Measurements from ENCODE around the gene AGT. TPM values are rescaled to one million over a fixed set of nuclear protein-coding genes. Genes with fewer than 3 reads are reported as not detected.
"Not testable (repeated sequence)": the region's sequence is repeated elsewhere in the genome, so short reads cannot be mapped to it uniquely, and the experiment has no call there.

AGT gene
- total RNA-seq, 4 donors from 2014 or later = 17.3 to 49.6 (median 34.5) TPM

DNA sequence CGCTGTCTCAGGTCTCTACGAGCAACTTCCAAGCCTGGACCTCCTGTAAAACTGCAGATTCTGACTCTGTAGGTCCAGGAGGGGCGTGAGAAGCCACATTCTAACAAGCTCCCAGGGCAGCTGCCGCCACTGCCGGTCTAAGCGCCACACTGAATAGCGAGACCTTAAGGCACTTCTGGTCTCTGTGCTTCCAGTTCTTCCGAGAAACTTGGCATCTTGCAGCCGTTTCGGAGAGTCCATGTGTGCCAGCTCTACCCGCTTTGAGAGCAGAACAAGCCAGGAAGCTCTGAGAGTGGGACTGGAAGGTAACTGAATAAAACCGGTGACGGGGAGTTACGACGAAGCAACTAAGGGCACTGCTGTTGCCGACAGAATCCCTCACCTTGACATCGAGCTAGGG lies 12.5 kb downstream of the AGT start:
- ATAC-seq = no peak
- intact Hi-C loops (cut with DNase I; ENCODE audit: low total_unique reads) = no loop called here

DNA sequence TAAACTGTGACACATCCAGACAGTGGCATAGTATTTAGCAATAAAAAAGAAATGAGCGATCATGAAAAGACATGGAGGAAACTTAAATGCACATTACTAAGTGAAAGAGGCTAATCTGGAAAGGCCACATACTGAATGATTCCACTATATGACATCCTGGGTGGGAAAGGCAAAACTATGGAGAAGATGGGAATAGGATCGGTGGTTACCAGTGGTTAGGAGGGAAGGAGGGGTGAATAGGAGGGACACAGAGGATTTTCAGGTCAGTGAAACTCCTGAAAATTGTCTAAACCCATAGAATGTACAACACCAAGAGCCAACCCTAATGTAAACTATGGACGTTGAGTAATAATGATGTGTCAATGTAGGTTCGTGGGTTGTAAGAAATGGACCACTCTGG lies 13.8 kb downstream of the AGT start:
- intact Hi-C loops (cut with DNase I; ENCODE audit: low total_unique reads) (no loop called here), in situ Hi-C loops (cut with MboI; ENCODE audit: low sequenced_read_pairs in 4 of 4) (no loop called here)
- no peak for TF ChIP-seq POLR2A (IDR thresholded peaks at IDR 0.05)
- TF ChIP-seq, protein P1, sequence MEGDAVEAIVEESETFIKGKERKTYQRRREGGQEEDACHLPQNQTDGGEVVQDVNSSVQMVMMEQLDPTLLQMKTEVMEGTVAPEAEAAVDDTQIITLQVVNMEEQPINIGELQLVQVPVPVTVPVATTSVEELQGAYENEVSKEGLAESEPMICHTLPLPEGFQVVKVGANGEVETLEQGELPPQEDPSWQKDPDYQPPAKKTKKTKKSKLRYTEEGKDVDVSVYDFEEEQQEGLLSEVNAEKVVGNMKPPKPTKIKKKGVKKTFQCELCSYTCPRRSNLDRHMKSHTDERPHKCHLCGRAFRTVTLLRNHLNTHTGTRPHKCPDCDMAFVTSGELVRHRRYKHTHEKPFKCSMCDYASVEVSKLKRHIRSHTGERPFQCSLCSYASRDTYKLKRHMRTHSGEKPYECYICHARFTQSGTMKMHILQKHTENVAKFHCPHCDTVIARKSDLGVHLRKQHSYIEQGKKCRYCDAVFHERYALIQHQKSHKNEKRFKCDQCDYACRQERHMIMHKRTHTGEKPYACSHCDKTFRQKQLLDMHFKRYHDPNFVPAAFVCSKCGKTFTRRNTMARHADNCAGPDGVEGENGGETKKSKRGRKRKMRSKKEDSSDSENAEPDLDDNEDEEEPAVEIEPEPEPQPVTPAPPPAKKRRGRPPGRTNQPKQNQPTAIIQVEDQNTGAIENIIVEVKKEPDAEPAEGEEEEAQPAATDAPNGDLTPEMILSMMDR (IDR thresholded peaks at IDR 0.05 in 4 of 5, conservative IDR thresholded peaks at IDR 0.05 in 1 of 5) = no peak
- H3K9me3 ChIP-seq = no peaks in the 10 kb centered on the region
- peaks cover 0 to 7% of the 10 kb centered on the region in 2 donors for H3K4me1 ChIP-seq
- DNase-seq = no peak
- H3K4me3 ChIP-seq = no peak overlapping the region
- H3K36me3 ChIP-seq = no peaks in the 10 kb centered on the region
- no peaks in the 10 kb centered on the region for H3K27me3 ChIP-seq
- ATAC-seq = no peak
- H3K27ac ChIP-seq = no peak overlapping the region

More for the DNA sequence above, 12.5 kb downstream of the AGT start:
- no peak for DNase-seq
- TF ChIP-seq, protein P1 (IDR thresholded peaks at IDR 0.05 in 4 of 5, conservative IDR thresholded peaks at IDR 0.05 in 1 of 5) = no peak
- no peak for TF ChIP-seq POLR2A (IDR thresholded peaks at IDR 0.05)
- Histone ChIP-seq H3K4me3 (no peak overlapping the region), H3K27me3 (no peaks in the 10 kb centered on the region), H3K36me3 (no peaks in the 10 kb centered on the region), H3K9me3 (no peaks in the 10 kb centered on the region), H3K27ac (no peak overlapping the region), H3K4me1 (peaks cover 0 to 7% of the 10 kb centered on the region in 2 donors)
- in situ Hi-C loops (cut with MboI; ENCODE audit: low sequenced_read_pairs in 4 of 4) = no loop called here

DNA sequence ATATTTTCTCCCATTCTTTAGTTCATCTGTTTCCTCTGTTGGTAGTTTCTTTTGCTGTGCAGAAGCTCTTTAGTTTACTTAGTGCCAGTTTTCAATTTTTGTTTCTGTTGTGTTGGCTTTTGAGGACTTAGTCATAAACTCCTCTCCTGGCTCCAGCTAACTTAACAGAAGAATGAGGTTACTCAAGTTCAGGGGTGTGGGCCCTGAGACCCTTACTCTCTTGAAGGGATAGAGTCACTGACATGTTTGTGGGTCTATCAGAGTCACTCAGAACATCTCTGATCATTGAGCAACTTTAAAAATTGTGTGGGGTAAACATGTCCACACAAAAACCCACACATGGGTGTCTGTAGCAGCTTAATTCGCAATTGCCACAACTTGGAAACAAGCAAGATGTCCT lies 14.2 kb downstream of the AGT start:
- peaks cover 0 to 7% of the 10 kb centered on the region in 2 donors for H3K4me1 ChIP-seq
- in situ Hi-C loops (cut with MboI; ENCODE audit: low sequenced_read_pairs in 4 of 4) (no loop called here), intact Hi-C loops (cut with DNase I; ENCODE audit: low total_unique reads) (no loop called here)
- H3K36me3 ChIP-seq = no peaks in the 10 kb centered on the region
- no peak overlapping the region for H3K27ac ChIP-seq
- TF ChIP-seq, protein P1 (IDR thresholded peaks at IDR 0.05 in 4 of 5, conservative IDR thresholded peaks at IDR 0.05 in 1 of 5) = no peak
- TF ChIP-seq POLR2A (IDR thresholded peaks at IDR 0.05) = no peak
- no peak overlapping the region for H3K4me3 ChIP-seq
- DNase-seq = no peak
- no peaks in the 10 kb centered on the region for H3K9me3 ChIP-seq
- ATAC-seq = no peak
- no peaks in the 10 kb centered on the region for H3K27me3 ChIP-seq

DNA sequence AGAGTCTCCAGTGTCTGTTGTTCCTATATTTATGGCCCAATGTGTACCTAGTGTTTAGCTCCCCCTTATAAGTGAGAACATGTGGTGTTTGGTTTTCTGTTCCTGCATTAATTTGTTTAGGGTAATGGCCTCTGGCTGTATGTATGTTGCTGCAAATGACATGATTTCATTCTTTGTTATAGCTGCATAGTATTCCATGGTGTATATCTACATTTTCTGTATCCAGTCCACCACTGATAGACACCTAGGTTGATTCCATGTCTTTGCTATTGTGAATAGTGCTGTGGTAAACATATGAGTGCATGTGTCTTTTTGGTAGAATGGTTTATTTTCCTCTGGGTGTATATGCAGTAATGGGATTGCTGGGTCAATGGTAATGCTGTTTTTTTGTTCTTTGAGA lies 15.0 kb downstream of the AGT start:
- intact Hi-C loops (cut with DNase I; ENCODE audit: low total_unique reads) = not testable (repeated sequence)

DNA sequence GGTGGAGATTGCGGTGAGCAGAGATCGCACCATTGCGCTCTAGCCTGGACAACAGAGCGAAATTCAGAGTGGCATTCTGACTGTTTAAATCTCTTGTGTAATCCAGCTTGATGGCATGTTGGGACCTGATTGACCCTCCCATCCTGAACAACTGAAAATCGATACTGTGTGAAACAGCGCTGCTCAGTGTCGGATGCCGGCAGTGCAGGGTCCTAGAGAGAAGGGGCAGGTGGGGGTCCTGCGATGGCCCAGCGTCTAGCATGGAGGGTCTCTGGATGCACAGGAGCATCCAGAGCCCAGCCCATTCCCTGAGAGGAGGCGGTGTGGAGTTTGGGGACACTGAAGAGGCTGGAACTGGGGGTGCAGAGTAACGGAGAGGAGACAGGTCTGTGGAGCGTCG lies 15.8 kb downstream of the AGT start:
- no peak overlapping the region for H3K27ac ChIP-seq
- peaks cover 0 to 7% of the 10 kb centered on the region in 2 donors for H3K4me1 ChIP-seq
- H3K4me3 ChIP-seq = no peak overlapping the region
- H3K27me3 ChIP-seq = no peaks in the 10 kb centered on the region
- no peaks in the 10 kb centered on the region for H3K9me3 ChIP-seq
- in situ Hi-C loops (cut with MboI; ENCODE audit: low sequenced_read_pairs in 4 of 4) = no loop called here
- no peak for TF ChIP-seq POLR2A (IDR thresholded peaks at IDR 0.05)
- TF ChIP-seq, protein P1 (IDR thresholded peaks at IDR 0.05 in 4 of 5, conservative IDR thresholded peaks at IDR 0.05 in 1 of 5) = no peak
- DNase-seq (no peak), ATAC-seq (no peak)
- H3K36me3 ChIP-seq = peaks cover 0 to 11% of the 10 kb centered on the region in 2 donors
- intact Hi-C loops (cut with DNase I; ENCODE audit: low total_unique reads) = no loop called here

More for the DNA sequence above, 15.0 kb downstream of the AGT start:
- H3K9me3 ChIP-seq; DNase-seq; H3K4me3 ChIP-seq; H3K36me3 ChIP-seq; ATAC-seq; H3K4me1 ChIP-seq; H3K27ac ChIP-seq; in situ Hi-C loops (cut with MboI; ENCODE audit: low sequenced_read_pairs in 4 of 4); H3K27me3 ChIP-seq: not testable (repeated sequence)

Data from gastrocnemius medialis (tissue), 4 donors.